ENCODE data around the gene GET3.

The GET3 gene

DNA sequence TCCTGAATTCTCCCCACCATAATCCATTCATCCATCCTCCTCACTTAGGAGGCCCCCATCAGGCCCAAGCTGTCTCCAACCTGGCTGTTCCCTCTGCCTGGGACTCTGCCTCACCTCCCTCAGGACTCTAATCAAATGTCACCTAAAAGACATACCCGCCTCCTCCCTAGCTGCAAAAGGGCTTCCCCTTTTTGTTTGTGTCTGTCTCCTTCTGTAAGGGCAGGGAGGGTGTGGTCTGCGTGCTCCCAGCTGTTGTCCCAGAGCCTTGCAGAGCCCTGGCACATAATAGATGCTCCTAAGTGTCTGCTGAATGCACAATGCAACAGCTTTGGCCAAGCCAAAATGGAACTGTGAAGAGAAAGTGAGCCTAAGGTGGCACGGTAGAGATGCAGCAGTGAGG is 7.2 kb upstream of the GET3 start:
- H3K4me3 ChIP-seq (ENCODE audit: low read length), result no peak overlapping the region
- H3K36me3 ChIP-seq (ENCODE audit: control insufficient read depth, low read length), result peaks cover 73% of the 10 kb centered on the region
- H4K20me1 ChIP-seq (ENCODE audit: control insufficient read depth, insufficient read depth, low read depth, low read length), result peaks cover 21% of the 10 kb centered on the region
- H3K4me2 ChIP-seq (ENCODE audit: low read length), result peak overlapping the region; percentile 32
- peaks cover 78% of the 10 kb centered on the region for H3K4me1 ChIP-seq (ENCODE audit: control insufficient read depth, low read length)
- peaks cover 71% of the 10 kb centered on the region for H3K79me2 ChIP-seq (ENCODE audit: control insufficient read depth, low read length)
- no peaks in the 10 kb centered on the region for H3K9me3 ChIP-seq (ENCODE audit: control insufficient read depth, insufficient read depth, low read length)
- H3K27me3 ChIP-seq (ENCODE audit: control insufficient read depth, low read length), result no peaks in the 10 kb centered on the region
- peaks cover 21% of the 10 kb centered on the region for H3F3A ChIP-seq (ENCODE audit: control insufficient read depth, insufficient read depth)
- H3K9me2 ChIP-seq (replicated peaks; ENCODE audit: control insufficient read depth, low read length), result no peaks in the 10 kb centered on the region
- TF ChIP-seq EZH2phosphoT487 (IDR thresholded peaks at IDR 0.05; ENCODE audit: borderline replicate concordance, low read length), result no peak
- TF ChIP-seq, protein P1, sequence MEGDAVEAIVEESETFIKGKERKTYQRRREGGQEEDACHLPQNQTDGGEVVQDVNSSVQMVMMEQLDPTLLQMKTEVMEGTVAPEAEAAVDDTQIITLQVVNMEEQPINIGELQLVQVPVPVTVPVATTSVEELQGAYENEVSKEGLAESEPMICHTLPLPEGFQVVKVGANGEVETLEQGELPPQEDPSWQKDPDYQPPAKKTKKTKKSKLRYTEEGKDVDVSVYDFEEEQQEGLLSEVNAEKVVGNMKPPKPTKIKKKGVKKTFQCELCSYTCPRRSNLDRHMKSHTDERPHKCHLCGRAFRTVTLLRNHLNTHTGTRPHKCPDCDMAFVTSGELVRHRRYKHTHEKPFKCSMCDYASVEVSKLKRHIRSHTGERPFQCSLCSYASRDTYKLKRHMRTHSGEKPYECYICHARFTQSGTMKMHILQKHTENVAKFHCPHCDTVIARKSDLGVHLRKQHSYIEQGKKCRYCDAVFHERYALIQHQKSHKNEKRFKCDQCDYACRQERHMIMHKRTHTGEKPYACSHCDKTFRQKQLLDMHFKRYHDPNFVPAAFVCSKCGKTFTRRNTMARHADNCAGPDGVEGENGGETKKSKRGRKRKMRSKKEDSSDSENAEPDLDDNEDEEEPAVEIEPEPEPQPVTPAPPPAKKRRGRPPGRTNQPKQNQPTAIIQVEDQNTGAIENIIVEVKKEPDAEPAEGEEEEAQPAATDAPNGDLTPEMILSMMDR (IDR thresholded peaks at IDR 0.05; ENCODE audit: low read depth, low read length, poor library complexity, severe bottlenecking), result no peak
- H3K27ac ChIP-seq (ENCODE audit: low read depth, low read length), result 0 out of 2 replicates have a peak overlapping the region, but pooled peaks have one; percentile 17

DNA sequence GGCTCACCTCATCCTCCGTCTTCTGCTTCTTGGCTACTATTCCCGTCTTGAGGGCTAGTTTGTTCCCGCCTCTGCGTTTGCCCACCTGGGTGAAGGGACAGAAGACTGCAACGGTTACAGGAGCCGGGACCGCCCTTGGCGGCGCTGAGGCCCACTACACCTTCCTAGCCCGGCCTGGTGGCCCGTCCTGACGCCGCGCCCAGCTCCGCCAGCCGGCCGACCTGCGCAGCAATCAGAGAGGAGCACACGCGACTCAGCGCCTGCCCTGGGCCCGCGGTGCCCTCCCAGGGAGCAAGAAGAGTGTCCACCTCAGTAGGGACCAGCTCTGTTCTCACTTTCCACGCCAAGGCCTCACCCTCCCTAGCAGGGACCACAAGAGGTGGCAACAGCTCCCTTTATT is 6.0 kb upstream of the GET3 start:
- no peak overlapping the region for H3K27ac ChIP-seq (ENCODE audit: low read depth, low read length)
- no peaks in the 10 kb centered on the region for H3K9me2 ChIP-seq (replicated peaks; ENCODE audit: control insufficient read depth, low read length)
- no peak overlapping the region for H3K4me2 ChIP-seq (ENCODE audit: low read length)
- peaks cover 73% of the 10 kb centered on the region for H3K36me3 ChIP-seq (ENCODE audit: control insufficient read depth, low read length)
- H3F3A ChIP-seq (ENCODE audit: control insufficient read depth, insufficient read depth), result peaks cover 25% of the 10 kb centered on the region
- TF ChIP-seq, protein P1 (IDR thresholded peaks at IDR 0.05; ENCODE audit: low read depth, low read length, poor library complexity, severe bottlenecking), result no peak
- TF ChIP-seq EZH2phosphoT487 (IDR thresholded peaks at IDR 0.05; ENCODE audit: borderline replicate concordance, low read length), result no peak
- H3K9me3 ChIP-seq (ENCODE audit: control insufficient read depth, insufficient read depth, low read length), result no peaks in the 10 kb centered on the region
- H3K27me3 ChIP-seq (ENCODE audit: control insufficient read depth, low read length), result no peaks in the 10 kb centered on the region
- no peak overlapping the region for H3K4me3 ChIP-seq (ENCODE audit: low read length)
- peaks cover 72% of the 10 kb centered on the region for H3K4me1 ChIP-seq (ENCODE audit: control insufficient read depth, low read length)
- peaks cover 70% of the 10 kb centered on the region for H3K79me2 ChIP-seq (ENCODE audit: control insufficient read depth, low read length)
- H4K20me1 ChIP-seq (ENCODE audit: control insufficient read depth, insufficient read depth, low read depth, low read length), result peaks cover 21% of the 10 kb centered on the region

GRCh38 chr19:12733369-12734214 is 3.7 kb upstream of the GET3 start:
- Histone ChIP-seq H3K9me2 (replicated peaks; ENCODE audit: control insufficient read depth, low read length) (no peaks in the 10 kb centered on the region), H3K4me3 (ENCODE audit: low read length) (peak overlapping the region; percentile 85), H4K20me1 (ENCODE audit: control insufficient read depth, insufficient read depth, low read depth, low read length) (peaks cover 21% of the 10 kb centered on the region), H3K36me3 (ENCODE audit: control insufficient read depth, low read length) (peaks cover 59% of the 10 kb centered on the region), H3K4me2 (ENCODE audit: low read length) (peak overlapping the region; percentile 78), H3K27me3 (ENCODE audit: control insufficient read depth, low read length) (no peaks in the 10 kb centered on the region), H3K27ac (ENCODE audit: low read depth, low read length) (peak overlapping the region; percentile 75), H3K4me1 (ENCODE audit: control insufficient read depth, low read length) (peaks cover 63% of the 10 kb centered on the region), H3F3A (ENCODE audit: control insufficient read depth, insufficient read depth) (peaks cover 13% of the 10 kb centered on the region), H3K79me2 (ENCODE audit: control insufficient read depth, low read length) (peaks cover 75% of the 10 kb centered on the region), H3K9me3 (ENCODE audit: control insufficient read depth, insufficient read depth, low read length) (no peaks in the 10 kb centered on the region)
- TF ChIP-seq EZH2phosphoT487 (IDR thresholded peaks at IDR 0.05; ENCODE audit: borderline replicate concordance, low read length), result no peak
- TF ChIP-seq, protein P1 (IDR thresholded peaks at IDR 0.05; ENCODE audit: low read depth, low read length, poor library complexity, severe bottlenecking), result peak; percentile 85

All from DOHH2 (cell line).